Endothelial cell of umbilical vein (primary cell): ENCODE results near the gene ITGA3.

Experiments used
- CTCF ChIP-seq, 2 donors: IDR thresholded peaks; 1 replicate in 1 of 2; 2 replicates in 1 of 2; pipeline ENCODE4 v1.5.1; 2011; ENCODE audit warnings: low read length in 2 of 2, mild to moderate bottlenecking in 2 of 2, moderate library complexity in 2 of 2, control low read depth in 1 of 2, inconsistent platforms in 1 of 2, low read depth in 1 of 2; ENCODE audit not compliant: insufficient read depth in 1 of 2; ENCODE audit errors: extremely low read depth in 1 of 2
- EZH2 ChIP-seq: IDR thresholded peaks from 2 replicates; pipeline ENCODE4 v1.6.1; 2012; ENCODE audit warnings: borderline replicate concordance, low read depth, mild to moderate bottlenecking, moderate library complexity, low read length, inconsistent platforms; ENCODE audit not compliant: severe bottlenecking
- FOS ChIP-seq: IDR thresholded peaks from 2 replicates; pipeline ENCODE4 v1.6.1; 2011; ENCODE audit warnings: mild to moderate bottlenecking, low read length, moderate library complexity, borderline replicate concordance; ENCODE audit not compliant: insufficient read depth
- MYC ChIP-seq: IDR thresholded peaks from one replicate; pipeline ENCODE4 v1.6.1; 2011; ENCODE audit warnings: mild to moderate bottlenecking, low read depth, low read length
- POLR2A ChIP-seq: IDR thresholded peaks from 2 replicates; pipeline ENCODE4 v1.6.1; 2012; ENCODE audit warnings: low read depth, mild to moderate bottlenecking, control low read depth, low read length
- POLR2AphosphoS5 ChIP-seq: IDR thresholded peaks from 2 replicates; pipeline ENCODE4 v1.6.1; 2012; ENCODE audit warnings: low read depth, mild to moderate bottlenecking, control low read depth, low read length, moderate library complexity; ENCODE audit not compliant: insufficient read depth
- TF ChIP-seq, protein P1 (sequence below): IDR thresholded peaks from 2 replicates; pipeline ENCODE4 v1.6.1; 2011; ENCODE audit not compliant: insufficient read depth, insufficient read length

DNA sequence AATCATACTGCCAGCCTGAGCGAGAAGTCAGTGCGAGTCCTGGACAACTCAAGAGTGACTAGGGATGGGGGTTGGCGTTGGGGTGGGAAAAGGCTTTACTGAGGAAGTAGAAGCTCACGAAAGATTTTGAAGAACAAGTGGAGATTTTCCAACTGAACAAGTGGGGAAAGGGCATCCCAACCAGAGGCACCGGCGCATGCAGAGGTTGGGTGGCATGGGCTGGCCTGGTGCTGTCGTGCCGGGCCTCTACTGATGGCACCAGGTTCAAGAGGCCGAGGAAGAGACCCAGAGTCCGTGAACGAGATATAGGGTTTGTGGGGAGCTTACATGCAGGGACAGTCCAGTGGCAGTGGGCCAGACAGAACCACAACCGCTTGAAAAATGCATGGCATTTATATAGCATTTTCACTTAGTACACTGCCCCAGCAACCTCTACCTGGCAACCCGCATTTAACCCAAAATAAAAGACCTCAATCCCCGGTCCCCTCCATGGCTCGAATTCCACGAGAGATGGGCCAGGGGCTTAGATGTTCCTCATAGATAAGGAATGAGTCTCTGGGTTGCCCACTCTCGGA lies 7.7 kb upstream of the ITGA3 start:
- TF ChIP-seq CTCF (IDR thresholded peaks at IDR 0.05; ENCODE audit: extremely low read depth in 1 of 2, insufficient read depth in 1 of 2, low read depth in 1 of 2, low read length in 2 of 2): no peak
- TF ChIP-seq POLR2AphosphoS5: no peak
- TF ChIP-seq POLR2A: no peak
- no peak for TF ChIP-seq EZH2
- no peak for TF ChIP-seq MYC
- TF ChIP-seq, protein P1, sequence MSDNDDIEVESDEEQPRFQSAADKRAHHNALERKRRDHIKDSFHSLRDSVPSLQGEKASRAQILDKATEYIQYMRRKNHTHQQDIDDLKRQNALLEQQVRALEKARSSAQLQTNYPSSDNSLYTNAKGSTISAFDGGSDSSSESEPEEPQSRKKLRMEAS: no peak
- TF ChIP-seq FOS: no peak
